HG03060 (cell line): Measurements from ENCODE around the gene FAF1.
A peak's percentile ranks its signal among the peaks of the same experiment; 100 is the strongest.
"Not testable (repeated sequence)": the region's sequence is repeated elsewhere in the genome, so short reads cannot be mapped to it uniquely, and the experiment has no call there.

Experiments used
- ATAC-seq: cut with Tn5 transposase; IDR thresholded peaks from one replicate; pipeline ENCODE4 v1.9.1; 2021; ENCODE audit warnings: low read depth, moderate number of reproducible peaks; ENCODE audit not compliant: unreplicated experiment

Gene FAF1

GRCh38 chr1:50959913-50960844, at the start of gene FAF1:
Gene FAF1, minus strand, starts transcription at chr1:50960267. Its CDS starts 456 bp downstream, at chr1:50959811.
- peak; percentile 83 for ATAC-seq

DNA sequence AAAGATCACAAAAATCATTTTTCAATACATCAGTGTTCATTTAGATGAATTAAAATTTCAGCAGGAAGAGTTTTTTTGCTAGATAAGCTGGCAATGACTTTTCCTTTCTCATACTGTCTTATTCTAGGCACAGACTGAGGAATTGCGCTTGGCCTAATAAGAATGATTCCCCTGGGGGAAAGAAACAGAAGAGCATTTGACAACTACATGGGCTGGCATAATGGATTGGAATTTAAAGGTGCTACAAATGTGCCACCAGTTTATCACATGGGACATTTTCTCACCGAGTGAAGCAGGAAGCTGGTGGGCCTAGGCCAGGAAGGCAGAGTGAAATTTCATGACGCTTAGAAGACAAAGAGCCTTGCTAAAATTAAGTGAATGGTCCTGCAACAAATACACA, 49.3 kb upstream of the FAF1 start:
- ATAC-seq: no peak

DNA sequence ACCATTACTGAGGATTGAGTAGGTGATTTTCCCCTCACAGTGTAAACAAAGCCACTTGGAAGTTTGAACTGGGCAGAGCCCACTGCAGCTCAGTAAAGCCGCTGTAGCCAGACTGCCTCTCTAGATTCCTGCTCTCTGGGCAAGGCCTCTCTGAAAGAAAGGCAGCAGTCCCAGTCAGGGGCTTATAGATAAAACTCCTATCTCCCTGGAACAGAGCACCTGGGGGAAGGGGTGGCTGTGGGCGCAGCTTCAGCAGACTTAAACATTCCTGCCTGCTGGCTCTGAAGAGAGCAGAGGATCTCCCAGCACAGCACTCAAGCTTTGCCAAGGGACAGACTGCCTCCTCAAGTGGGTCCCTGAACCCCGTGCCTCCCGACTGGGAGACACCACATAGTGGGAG, 45.5 kb upstream of the FAF1 start:
- not testable (repeated sequence) for ATAC-seq

DNA sequence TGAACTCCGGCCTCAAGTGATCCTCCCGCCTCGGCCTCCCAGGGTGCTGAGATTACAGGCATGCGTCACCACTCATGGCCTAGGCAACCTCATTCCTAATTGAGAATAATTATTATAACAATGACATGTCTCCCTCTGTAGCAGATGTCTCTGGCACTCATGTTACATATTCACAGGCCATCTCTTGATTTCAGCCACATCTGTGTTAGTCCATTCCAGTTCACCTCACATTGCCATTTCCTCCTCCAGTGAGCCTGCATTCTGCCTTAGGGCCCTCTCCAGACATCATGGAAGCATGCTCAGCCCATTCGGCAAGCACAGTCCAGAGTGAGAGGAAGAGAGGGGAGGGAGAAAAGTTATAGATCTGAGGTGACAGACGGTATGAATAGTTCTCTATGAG, 42.4 kb upstream of the FAF1 start:
- no peak for ATAC-seq

DNA sequence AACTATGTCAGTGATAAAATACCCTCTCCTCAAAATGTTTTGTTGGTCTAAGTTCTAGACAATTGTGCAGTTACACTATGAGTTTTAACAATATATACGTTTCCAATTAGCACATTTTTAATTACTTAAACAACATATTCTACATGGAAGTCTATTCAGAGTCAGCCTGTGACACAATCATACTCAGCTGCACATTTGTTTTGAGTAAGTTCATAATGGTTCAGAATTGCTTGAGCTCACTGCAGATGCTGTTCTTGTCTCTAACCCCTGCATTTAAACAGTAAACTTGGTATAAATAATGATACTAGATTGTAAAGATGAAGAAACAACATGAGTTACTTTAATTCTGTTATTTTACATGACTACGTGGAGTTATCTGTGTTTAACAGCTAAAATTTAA, 40.6 kb upstream of the FAF1 start:
- ATAC-seq: no peak

GRCh38 chr1:51000160-51000559, 40.1 kb upstream of the FAF1 start:
- ATAC-seq: no peak

DNA sequence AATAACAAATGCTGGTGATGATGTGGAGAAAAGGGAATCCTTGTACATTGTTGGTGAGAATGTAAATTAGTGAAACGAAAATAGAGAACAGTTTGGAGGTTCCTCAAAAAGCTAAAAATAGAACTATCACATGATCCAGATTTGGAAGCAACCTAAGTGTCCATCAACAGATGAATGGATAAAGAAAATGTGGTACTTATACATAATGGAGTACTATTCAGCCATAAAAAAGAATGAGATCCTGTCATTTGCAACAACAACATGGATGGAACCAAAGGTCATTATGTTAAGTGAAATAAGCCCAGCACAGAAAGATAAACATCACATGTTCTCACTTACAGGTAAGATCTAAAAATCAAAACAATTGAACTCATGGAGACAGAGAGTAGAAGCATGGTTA, 39.3 kb upstream of the FAF1 start:
- not testable (repeated sequence) for ATAC-seq

- no peak for ATAC-seq
These were observed 36.0 kb upstream of the FAF1 start for GRCh38 chr1:50996083-50996482.

DNA sequence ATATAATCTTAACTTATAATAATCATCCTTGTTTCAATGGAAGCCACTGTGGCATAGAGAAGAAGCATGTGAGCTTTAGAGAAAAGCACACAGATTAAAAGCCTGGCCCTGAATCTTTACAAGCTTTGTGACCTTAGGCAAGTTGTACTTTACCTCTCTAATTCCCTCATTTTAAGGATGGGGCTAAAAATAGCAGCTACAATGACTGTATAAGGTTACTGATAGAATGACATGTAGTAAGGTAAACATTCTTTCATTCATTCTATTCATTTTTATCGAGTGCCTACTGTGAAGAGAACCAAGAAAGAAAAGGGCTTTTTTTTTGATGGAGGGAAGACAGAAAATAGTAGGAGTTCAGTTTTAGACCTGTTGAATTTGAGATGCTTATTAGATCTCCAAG, 35.6 kb upstream of the FAF1 start:
- no peak for ATAC-seq

DNA sequence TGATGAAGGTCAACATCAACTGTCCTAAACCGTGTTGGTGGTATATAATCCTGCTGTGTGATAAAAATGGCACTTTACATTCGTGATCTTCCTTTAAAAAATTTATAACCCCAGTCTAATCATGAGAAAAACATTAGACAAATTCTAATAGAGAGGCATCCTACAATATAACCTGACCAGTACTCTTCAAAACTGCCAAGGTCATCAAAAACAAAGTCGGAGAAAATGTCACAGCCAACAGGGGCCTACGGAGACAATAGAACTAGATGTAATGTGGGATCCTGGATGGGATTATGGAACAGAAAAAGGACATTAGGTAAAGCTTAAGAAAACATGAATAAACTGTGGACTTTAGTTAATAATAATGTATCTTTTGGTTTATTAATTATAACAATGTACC, 34.9 kb upstream of the FAF1 start:
- no peak for ATAC-seq

DNA sequence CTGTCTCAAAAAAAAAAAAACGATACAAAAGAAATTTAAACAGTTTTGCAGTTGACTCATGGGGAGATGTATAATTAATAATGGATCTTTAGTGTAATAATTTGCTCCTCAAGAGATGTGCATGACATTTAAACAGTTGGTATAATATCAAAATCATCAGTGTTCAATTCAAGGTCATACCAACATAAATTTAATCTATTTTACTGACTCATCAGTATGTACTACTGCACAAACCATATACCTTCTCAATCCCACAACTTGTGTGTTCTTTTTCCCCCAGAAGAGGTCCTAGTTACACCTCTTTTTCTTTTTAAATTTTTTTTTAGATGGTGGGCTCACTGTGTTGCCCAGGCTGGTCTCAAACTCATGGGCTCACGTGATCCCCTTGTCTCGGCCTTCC, 33.6 kb upstream of the FAF1 start:
- ATAC-seq: no peak

- no peak for ATAC-seq
These were observed 32.7 kb upstream of the FAF1 start for GRCh38 chr1:50992532-50993318.

DNA sequence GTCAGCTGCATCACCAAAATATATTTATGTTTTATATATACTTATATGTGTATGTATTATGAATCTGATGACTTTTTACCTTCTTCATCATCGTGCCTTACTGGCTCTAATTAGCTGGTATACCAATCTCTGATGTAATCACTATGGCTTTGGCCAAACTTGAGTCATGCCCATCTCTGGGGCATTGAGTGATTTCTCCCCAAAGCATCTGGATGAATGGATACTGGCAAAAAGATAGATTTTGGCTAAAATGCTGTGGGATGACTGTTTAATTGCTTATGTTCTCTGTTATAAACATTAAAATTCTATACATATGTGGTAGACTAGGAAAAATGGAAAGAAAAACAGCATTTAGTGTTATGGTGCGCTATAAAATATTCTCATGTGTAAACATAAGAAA, 29.6 kb upstream of the FAF1 start:
- ATAC-seq: no peak

DNA sequence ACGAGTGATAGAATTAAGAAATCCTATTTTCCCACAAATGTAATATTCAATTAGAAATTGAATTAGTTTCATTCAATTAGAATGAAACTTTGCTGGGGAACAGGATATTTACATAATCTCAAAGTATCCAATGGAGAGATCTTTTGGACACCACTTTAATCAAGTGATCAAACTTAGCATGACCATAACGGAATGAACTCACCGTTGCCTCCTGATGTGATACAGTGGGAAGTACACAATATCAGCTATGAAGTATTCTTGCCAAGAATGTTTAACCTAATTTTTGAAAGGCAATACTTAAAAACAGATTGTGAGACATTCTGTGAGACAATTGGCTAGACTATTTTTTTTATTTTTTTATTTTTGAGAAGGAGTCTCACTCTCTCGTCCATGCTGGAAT, 26.6 kb upstream of the FAF1 start:
- no peak for ATAC-seq

DNA sequence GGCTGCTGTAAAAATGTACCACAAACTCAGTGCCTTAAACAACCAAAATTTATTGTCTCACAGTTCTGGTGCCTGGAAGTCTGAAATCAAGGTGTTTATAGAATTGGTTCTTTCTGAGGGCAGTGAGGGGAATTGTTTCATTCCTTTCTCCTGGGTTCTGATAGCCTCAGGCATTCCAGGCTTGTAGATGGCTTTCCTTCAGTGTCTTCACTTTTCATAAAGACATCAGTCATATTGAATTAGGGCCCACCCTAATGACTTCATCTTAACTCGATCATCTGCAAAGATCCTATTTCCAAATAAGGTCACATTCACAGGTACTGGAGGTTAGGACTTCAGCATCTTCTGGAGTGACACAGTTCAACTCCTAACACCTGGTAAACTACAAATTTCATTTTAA, 25.0 kb upstream of the FAF1 start:
- ATAC-seq: no peak

DNA sequence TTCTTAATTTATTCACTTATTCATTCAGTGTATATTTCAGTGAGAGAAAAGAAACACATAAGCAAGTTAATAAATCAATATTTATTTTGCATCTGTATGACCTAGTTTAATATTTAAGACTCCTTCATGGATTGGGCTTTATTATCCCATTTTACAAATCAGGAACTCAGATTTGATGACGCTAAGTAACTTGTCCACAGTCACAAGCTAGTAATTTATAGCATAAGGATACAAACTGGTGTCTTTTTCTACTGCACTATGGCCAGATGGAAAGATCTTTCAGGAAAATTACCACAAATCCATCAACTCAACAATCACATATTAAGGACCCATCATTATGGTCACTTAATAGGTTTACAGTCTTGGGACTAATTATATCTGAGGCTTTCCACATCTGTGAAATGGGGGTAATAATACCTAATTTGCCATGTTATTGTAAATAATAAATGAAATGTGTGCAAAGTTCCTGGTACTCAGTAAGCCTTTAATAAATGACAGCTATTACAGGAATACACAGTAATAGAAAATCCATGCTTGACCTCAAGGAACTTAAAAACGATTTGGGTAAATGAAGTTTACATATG, 23.2 kb upstream of the FAF1 start:
- ATAC-seq: no peak

GRCh38 chr1:50982611-50983010, 22.5 kb upstream of the FAF1 start:
- no peak for ATAC-seq

DNA sequence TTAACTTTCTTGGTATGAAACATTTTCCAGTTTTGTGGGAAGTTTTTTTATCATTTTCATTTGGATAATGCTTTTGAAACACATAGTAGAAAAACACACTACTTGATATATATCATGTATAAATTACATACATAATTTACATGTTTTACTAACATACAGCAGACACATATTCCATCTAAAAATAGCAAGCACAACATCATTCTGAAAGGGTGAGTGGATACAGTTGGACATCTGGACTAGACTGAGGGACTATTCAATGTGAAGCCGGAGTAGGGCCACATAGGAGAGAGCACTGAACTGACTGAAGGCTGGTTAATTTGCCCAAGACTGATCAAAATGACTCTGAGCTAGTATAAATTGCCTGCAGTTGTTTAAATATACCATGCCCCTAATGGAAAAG, 21.7 kb upstream of the FAF1 start:
- no peak for ATAC-seq

DNA sequence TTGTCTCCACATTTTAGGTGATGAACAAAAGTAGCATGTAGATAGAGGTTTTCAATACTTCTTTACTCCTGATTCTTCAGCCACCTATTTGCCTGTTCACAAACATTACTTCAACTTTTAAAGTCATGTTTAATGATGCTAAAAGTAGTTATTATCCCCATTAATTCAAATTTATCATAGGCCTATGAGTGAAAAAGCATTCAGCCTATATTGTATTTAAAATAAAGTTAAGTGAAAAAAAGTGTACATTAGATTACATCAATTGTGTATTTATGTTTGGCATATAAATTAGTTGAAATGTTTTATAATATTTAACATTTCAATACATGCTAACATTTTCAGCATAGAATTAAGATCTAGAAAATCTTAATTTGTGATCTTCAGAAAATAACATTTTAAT, 20.4 kb upstream of the FAF1 start:
- ATAC-seq: no peak

GRCh38 chr1:50979937-50980336, 19.9 kb upstream of the FAF1 start:
- no peak for ATAC-seq
